Measurements from ENCODE around the gene PLK2. TPM values are rescaled to one million over a fixed set of nuclear protein-coding genes. Genes with fewer than 3 reads are reported as not detected.

The PLK2 gene
- total RNA-seq, 4 donors from 2014 or later, result 156 to 567 (median 328) TPM

DNA sequence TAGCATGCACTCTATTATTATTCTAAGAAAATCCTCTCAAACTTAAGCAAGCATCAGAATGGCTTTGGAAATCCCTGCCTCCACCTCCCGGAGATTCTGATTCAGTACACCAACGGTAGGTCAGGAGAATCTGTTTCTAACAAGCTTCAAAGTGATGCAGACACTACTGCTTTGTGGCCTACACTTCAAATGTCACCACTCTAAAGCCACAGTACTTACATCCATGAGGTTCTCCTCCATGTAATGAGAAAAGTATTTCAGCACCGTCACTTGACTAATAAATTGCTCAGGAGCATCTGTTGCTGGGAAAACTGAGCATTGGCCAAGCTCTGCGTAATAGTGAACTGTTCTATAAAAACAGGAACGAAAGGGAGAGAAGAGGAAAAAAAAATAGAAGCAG, 4.8 kb downstream of the PLK2 start:
- 73% methylated on average over 5 of the region's 5 CpGs for WGBS
- Histone ChIP-seq H3K4me1 (peaks cover 54% of the 10 kb centered on the region), H3K36me3 (peaks cover 26% of the 10 kb centered on the region), H3K27ac (no peak overlapping the region), H3K9me3 (no peaks in the 10 kb centered on the region), H3K4me3 (peak overlapping the region; percentile 75), H3K27me3 (no peaks in the 10 kb centered on the region)
- DNase-seq (ENCODE audit: low spot score in 2 of 2), result no peak
- TF ChIP-seq EP300 (IDR thresholded peaks at IDR 0.05), result no peak
- TF ChIP-seq, protein P1, sequence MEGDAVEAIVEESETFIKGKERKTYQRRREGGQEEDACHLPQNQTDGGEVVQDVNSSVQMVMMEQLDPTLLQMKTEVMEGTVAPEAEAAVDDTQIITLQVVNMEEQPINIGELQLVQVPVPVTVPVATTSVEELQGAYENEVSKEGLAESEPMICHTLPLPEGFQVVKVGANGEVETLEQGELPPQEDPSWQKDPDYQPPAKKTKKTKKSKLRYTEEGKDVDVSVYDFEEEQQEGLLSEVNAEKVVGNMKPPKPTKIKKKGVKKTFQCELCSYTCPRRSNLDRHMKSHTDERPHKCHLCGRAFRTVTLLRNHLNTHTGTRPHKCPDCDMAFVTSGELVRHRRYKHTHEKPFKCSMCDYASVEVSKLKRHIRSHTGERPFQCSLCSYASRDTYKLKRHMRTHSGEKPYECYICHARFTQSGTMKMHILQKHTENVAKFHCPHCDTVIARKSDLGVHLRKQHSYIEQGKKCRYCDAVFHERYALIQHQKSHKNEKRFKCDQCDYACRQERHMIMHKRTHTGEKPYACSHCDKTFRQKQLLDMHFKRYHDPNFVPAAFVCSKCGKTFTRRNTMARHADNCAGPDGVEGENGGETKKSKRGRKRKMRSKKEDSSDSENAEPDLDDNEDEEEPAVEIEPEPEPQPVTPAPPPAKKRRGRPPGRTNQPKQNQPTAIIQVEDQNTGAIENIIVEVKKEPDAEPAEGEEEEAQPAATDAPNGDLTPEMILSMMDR (IDR thresholded peaks at IDR 0.05), result no peak
- no peak for TF ChIP-seq POLR2A (IDR thresholded peaks at IDR 0.05)

DNA sequence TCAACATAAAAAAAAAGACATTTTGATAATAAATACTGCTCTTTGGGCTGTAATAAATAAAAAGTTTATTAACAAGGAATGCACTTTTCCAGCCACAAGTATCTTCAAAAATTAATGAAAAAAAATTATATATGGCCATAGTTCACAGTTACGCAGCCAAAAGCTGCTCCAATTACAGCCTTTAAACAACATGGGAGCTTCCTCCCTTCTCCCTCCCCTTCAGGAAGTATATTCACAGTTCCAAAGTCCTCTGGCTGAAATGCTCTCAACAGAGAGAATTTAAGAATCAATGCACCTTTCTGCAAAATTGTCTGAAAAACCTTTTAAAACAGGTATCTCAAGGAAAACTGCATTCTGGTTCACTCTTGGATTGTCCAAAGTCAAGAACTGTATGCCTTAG, 5.9 kb downstream of the PLK2 start:
- no peaks in the 10 kb centered on the region for H3K27me3 ChIP-seq
- WGBS, result 95% methylated on average over 1 of the region's 1 CpG
- H3K9me3 ChIP-seq, result no peaks in the 10 kb centered on the region
- peaks cover 26% of the 10 kb centered on the region for H3K36me3 ChIP-seq
- no peak for DNase-seq (ENCODE audit: low spot score in 2 of 2)
- no peak overlapping the region for H3K4me3 ChIP-seq
- TF ChIP-seq, protein P1 (IDR thresholded peaks at IDR 0.05), result no peak
- TF ChIP-seq EP300 (IDR thresholded peaks at IDR 0.05) (no peak), POLR2AphosphoS5 (IDR thresholded peaks at IDR 0.05) (no peak), POLR2A (IDR thresholded peaks at IDR 0.05) (no peak)
- H3K4me1 ChIP-seq, result peaks cover 54% of the 10 kb centered on the region
- no peak overlapping the region for H3K27ac ChIP-seq

DNA sequence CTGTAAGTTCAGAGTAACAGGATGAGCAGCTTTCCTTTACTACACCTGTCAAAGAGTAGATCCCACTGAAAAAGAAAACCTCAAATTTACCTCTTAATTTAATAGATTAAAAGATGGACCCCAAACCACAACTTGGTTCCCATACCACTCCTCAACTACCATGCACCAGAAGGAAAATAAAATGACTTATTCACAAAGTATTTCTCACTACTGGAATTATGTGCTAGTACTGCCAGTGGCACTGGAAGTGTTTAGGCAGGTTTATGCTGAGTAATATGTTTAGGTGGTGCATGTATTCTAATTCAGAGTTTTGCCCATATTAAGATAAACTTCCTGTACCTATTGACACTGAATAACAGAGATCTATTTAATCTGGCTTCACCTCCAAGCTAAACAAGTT, 6.6 kb downstream of the PLK2 start:
- Histone ChIP-seq H3K27ac (no peak overlapping the region), H3K4me1 (peaks cover 51% of the 10 kb centered on the region), H3K36me3 (peaks cover 26% of the 10 kb centered on the region)

DNA sequence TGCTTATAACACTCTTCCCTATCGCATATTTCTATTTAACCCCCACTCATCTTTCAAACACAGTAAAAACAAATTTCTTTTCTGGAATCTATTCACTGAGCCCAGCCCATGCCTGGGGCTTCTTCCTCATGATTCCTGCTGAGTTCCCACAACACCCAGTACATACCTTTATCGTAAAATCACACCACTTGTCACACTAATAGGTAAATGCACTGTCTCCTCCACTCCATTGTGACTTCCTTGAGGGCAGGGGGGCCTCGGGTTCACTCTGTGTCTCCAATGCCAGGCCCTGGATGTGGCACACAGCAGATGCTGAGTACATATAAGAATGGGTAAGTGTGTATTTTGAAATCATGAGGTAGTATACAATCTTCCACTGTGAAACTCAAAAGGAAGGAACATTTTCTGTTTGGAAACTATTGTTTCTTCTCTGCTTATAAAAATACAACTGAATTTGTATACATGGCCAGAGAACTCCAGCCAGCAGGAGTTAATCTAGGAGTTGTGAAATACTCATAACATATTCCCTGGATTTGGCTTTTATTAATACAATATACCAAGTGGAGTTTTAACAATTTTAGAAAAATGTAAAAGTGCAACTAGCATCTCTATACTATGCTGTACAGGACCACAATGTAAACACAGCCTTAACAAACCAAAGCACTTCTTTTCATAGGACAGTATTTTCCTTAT, 7.2 kb downstream of the PLK2 start:
- TF ChIP-seq EP300 (IDR thresholded peaks at IDR 0.05), result no peak
- TF ChIP-seq, protein P1 (IDR thresholded peaks at IDR 0.05), result no peak
- TF ChIP-seq POLR2AphosphoS5 (IDR thresholded peaks at IDR 0.05), result no peak
- TF ChIP-seq POLR2A (IDR thresholded peaks at IDR 0.05), result no peak
- no peaks in the 10 kb centered on the region for H3K9me3 ChIP-seq
- no peak overlapping the region for H3K27ac ChIP-seq
- H3K36me3 ChIP-seq, result peaks cover 26% of the 10 kb centered on the region
- H3K27me3 ChIP-seq, result no peaks in the 10 kb centered on the region
- no peak overlapping the region for H3K4me3 ChIP-seq
- no peak for DNase-seq (ENCODE audit: low spot score in 2 of 2)
- H3K4me1 ChIP-seq, result peaks cover 45% of the 10 kb centered on the region
- 57% methylated on average over 3 of the region's 3 CpGs for WGBS

More for the DNA sequence above, 6.6 kb downstream of the PLK2 start:
- DNase-seq (ENCODE audit: low spot score in 2 of 2), result no peak
- no peak for TF ChIP-seq POLR2AphosphoS5 (IDR thresholded peaks at IDR 0.05)
- TF ChIP-seq POLR2A (IDR thresholded peaks at IDR 0.05), result no peak
- TF ChIP-seq EP300 (IDR thresholded peaks at IDR 0.05), result no peak
- H3K27me3 ChIP-seq, result no peaks in the 10 kb centered on the region
- H3K9me3 ChIP-seq, result no peaks in the 10 kb centered on the region
- H3K4me3 ChIP-seq, result no peak overlapping the region

DNA sequence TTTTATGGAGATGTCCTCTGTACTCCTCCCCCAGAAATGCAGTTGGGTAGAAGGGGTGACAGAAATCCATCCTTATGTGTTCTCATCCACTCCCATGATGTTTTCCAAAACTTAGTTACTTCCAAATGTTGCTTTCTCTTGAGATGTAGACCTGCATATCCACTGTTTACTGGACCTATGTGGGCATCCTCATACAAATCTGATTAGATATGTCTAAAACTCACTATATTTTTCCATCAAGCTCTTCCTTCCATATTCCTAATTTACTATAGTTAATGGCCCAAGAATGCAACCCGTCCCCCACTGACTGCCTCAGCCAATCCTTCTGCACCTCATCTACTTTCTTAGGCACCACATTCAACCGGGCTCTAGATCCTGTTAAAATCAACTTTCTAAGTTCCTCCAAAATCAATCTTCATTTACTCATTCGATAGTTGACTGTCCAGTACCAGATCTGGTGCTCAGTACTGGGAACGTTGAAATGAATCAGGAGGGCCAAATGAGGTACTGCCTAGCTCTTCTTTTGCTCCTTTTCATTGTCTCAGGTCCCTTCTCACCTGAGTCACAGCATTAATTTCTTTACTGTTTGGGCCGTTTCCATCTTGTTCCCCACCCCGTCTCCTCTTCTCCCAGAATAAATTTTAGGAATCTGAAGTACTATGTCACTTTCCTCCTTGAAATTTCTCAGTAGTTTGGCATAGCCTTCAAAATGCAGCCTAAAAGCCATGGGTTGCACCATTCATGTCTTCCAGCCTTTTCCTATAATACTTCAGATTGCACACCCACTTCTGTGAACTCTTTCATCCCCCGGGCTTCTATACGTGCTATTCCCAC, 7.9 kb downstream of the PLK2 start:
- Histone ChIP-seq H3K36me3 (peaks cover 22% of the 10 kb centered on the region), H3K27me3 (no peaks in the 10 kb centered on the region), H3K9me3 (no peaks in the 10 kb centered on the region), H3K4me1 (peaks cover 37% of the 10 kb centered on the region), H3K27ac (no peak overlapping the region), H3K4me3 (no peak overlapping the region)
- TF ChIP-seq POLR2AphosphoS5 (IDR thresholded peaks at IDR 0.05) (no peak), POLR2A (IDR thresholded peaks at IDR 0.05) (no peak), EP300 (IDR thresholded peaks at IDR 0.05) (no peak)
- TF ChIP-seq, protein P1 (IDR thresholded peaks at IDR 0.05), result no peak
- no peak for DNase-seq (ENCODE audit: low spot score in 2 of 2)
- 74% methylated on average over 8 of the region's 8 CpGs for WGBS

All from suprapubic skin (tissue), 4 donors.